Measurements from ENCODE around the gene CA11. TPM values are rescaled to one million over a fixed set of nuclear protein-coding genes. Genes with fewer than 3 reads are reported as not detected.

Gene CA11
- total and polyA plus RNA-seq, 2 donors from 2014 or later: 11.6 to 42.3 TPM

DNA sequence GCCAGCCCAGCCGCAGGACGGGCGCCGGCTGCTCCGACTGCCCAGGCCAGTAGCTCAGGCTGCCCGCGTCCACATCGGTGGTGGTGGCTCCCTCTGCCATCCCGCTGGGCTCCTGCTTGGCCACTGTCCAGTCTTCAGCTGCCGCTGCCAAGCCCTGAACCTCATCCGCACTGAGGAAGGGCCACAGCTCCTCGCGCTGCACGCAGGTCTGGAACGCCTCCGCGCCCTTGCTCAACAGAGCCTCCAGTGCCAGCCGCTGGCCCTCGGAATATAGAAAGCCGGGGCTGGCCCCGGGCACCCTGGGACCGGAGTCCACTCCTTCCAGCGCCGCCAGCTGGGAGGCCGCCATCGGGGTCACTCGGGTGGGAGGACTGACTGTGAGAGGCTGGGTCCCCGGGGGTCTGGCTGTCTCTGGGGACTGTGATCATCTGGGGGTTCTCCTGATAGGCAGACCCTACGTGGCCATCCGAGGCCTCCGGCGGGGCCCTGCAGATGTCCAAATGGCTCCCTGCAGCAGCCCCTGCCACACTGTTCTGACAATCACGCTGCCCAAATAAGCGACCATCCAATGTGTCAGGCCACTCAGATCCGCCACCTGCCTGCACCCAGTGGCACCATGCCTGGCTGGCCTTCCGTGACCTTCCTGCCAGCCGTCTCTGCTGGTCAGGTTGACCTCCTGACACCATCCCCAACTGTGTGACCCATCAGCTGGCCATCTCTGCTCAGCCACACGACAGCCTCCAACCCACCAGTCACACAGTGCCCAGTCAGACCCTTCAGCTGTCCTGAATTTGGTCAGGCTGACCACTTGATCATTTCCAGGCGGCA is 32.7 kb downstream of the CA11 start:
- peak in 1 of 5 donors; percentile 50 for DNase-seq
- Histone ChIP-seq H3K27ac (ENCODE audit: low read depth in 2 of 2, low read length in 2 of 2) (no peak overlapping the region), H3K9ac (ENCODE audit: low read length in 3 of 3) (no peak overlapping the region), H3K9me3 (ENCODE audit: control insufficient read depth in 2 of 3, insufficient read depth in 1 of 3, low read length in 3 of 3) (no peaks in the 10 kb centered on the region), H3K4me3 (ENCODE audit: low read length in 3 of 3) (no peak overlapping the region), H3K27me3 (ENCODE audit: control insufficient read depth, insufficient read depth, low read length) (no peaks in the 10 kb centered on the region), H3K4me1 (ENCODE audit: control insufficient read depth in 2 of 3, insufficient read depth in 2 of 3, low read depth in 1 of 3, low read length in 3 of 3) (peaks cover 0 to 16% (median 9%) of the 10 kb centered on the region in 3 donors), H3K36me3 (ENCODE audit: control insufficient read depth in 2 of 3, insufficient read depth in 3 of 3, low read length in 3 of 3) (peaks cover 0 to 18% (median 11%) of the 10 kb centered on the region in 3 donors)
- intact Hi-C loops (cut with DNase I): no loop called here
- TF ChIP-seq, protein P1, sequence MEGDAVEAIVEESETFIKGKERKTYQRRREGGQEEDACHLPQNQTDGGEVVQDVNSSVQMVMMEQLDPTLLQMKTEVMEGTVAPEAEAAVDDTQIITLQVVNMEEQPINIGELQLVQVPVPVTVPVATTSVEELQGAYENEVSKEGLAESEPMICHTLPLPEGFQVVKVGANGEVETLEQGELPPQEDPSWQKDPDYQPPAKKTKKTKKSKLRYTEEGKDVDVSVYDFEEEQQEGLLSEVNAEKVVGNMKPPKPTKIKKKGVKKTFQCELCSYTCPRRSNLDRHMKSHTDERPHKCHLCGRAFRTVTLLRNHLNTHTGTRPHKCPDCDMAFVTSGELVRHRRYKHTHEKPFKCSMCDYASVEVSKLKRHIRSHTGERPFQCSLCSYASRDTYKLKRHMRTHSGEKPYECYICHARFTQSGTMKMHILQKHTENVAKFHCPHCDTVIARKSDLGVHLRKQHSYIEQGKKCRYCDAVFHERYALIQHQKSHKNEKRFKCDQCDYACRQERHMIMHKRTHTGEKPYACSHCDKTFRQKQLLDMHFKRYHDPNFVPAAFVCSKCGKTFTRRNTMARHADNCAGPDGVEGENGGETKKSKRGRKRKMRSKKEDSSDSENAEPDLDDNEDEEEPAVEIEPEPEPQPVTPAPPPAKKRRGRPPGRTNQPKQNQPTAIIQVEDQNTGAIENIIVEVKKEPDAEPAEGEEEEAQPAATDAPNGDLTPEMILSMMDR (IDR thresholded peaks at IDR 0.05; ENCODE audit: borderline replicate concordance, extremely low read depth, insufficient read depth): no peak
- FAIRE-seq: no peak

DNA sequence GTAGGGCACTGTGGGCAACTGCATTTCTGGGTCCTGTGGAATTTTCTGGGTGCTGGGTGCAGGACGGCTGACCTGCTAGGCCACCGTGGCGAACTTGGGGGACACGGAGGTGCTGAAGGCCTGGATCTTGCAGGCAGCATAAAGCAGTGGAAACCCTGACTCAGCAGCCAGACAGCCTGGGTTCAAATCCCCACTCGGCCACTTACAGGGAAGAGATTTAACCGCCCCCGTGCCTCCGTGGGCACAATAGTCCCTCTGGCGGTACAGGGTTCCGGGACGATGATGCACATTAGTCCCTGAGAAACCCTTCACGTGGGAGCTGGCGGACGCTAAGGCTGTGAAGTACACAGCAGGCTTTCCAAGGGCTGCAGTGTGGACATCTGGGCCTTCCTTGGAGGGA is 34.1 kb downstream of the CA11 start:
- Histone ChIP-seq H3K27me3 (ENCODE audit: control insufficient read depth, insufficient read depth, low read length) (no peaks in the 10 kb centered on the region), H3K4me3 (ENCODE audit: low read length in 3 of 3) (no peak overlapping the region), H3K4me1 (ENCODE audit: control insufficient read depth in 2 of 3, insufficient read depth in 2 of 3, low read depth in 1 of 3, low read length in 3 of 3) (peaks cover 0 to 4% (median 0%) of the 10 kb centered on the region in 3 donors), H3K36me3 (ENCODE audit: control insufficient read depth in 2 of 3, insufficient read depth in 3 of 3, low read length in 3 of 3) (peaks cover 0 to 12% (median 11%) of the 10 kb centered on the region in 3 donors), H3K27ac (ENCODE audit: low read depth in 2 of 2, low read length in 2 of 2) (no peak overlapping the region), H3K9me3 (ENCODE audit: control insufficient read depth in 2 of 3, insufficient read depth in 1 of 3, low read length in 3 of 3) (no peaks in the 10 kb centered on the region), H3K9ac (ENCODE audit: low read length in 3 of 3) (no peak overlapping the region)
- FAIRE-seq (no peak), DNase-seq (no peak)
- intact Hi-C loops (cut with DNase I): no loop called here
- TF ChIP-seq, protein P1 (IDR thresholded peaks at IDR 0.05; ENCODE audit: borderline replicate concordance, extremely low read depth, insufficient read depth): no peak

DNA sequence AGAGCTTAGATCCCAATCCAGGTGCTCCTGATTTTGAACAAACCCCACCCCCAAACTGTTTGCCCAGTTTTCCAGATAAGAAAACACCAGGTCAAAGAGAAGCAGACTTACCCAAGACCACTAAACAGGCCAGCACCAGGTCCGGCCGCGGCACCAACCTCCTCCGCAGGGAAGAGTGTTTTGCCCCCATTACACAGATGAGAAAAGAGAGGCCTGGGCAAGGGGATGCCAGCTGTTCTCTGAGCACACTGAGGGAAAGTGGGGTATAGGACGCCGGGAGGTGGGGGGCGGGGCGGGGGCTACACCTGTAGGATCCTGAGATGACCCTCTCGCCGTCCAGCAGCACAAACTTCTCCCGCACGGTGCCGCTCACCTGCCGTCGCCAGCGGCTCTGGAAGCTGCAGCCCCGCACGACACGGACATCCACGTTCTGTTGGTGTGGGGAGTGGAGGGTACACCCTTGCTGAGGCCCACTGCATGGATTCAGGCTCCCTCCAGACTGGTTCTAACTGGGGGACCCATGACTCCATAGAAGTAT is 36.3 kb downstream of the CA11 start:
- Histone ChIP-seq H3K4me1 (ENCODE audit: control insufficient read depth in 2 of 3, insufficient read depth in 2 of 3, low read depth in 1 of 3, low read length in 3 of 3) (no peaks in the 10 kb centered on the region), H3K27me3 (ENCODE audit: control insufficient read depth, insufficient read depth, low read length) (no peaks in the 10 kb centered on the region), H3K27ac (ENCODE audit: low read depth in 2 of 2, low read length in 2 of 2) (no peak overlapping the region), H3K9me3 (ENCODE audit: control insufficient read depth in 2 of 3, insufficient read depth in 1 of 3, low read length in 3 of 3) (no peaks in the 10 kb centered on the region), H3K4me3 (ENCODE audit: low read length in 3 of 3) (no peak overlapping the region), H3K9ac (ENCODE audit: low read length in 3 of 3) (no peak overlapping the region), H3K36me3 (ENCODE audit: control insufficient read depth in 2 of 3, insufficient read depth in 3 of 3, low read length in 3 of 3) (no peaks in the 10 kb centered on the region)
- no peak for FAIRE-seq
- no peak for DNase-seq
- TF ChIP-seq, protein P1 (IDR thresholded peaks at IDR 0.05; ENCODE audit: borderline replicate concordance, extremely low read depth, insufficient read depth): no peak
- intact Hi-C loops (cut with DNase I): no loop called here
